Mesodermal cell (in vitro differentiated cells): ENCODE data around the gene MCF2L.

Source experiments
- H3K27ac ChIP-seq: 2 replicates; pipeline ENCODE4 v1.7.0; 2013; ENCODE audit warnings: mild to moderate bottlenecking, low read depth, low read length, moderate library complexity; ENCODE audit not compliant: severe bottlenecking
- H3K36me3 ChIP-seq: 2 replicates; pipeline ENCODE4 v1.7.1; 2013; ENCODE audit warnings: mild to moderate bottlenecking, low read length, moderate library complexity; ENCODE audit not compliant: control insufficient read depth, insufficient read depth
- H3K4me1 ChIP-seq: one replicate; pipeline ENCODE4 v1.7.1; 2013; ENCODE audit warnings: mild to moderate bottlenecking, low read length; ENCODE audit not compliant: insufficient read depth, control insufficient read depth, poor library complexity, severe bottlenecking
- H3K4me3 ChIP-seq: 2 replicates; pipeline ENCODE4 v1.7.0; 2013; ENCODE audit warnings: low read length, control low read depth, mild to moderate bottlenecking; ENCODE audit not compliant: insufficient read depth, poor library complexity, severe bottlenecking; ENCODE audit errors: extremely low read depth
- H3K9me3 ChIP-seq: 2 replicates; pipeline ENCODE4 v1.7.1; 2013; ENCODE audit warnings: mild to moderate bottlenecking, low read length, moderate library complexity; ENCODE audit not compliant: control insufficient read depth
- WGBS, 2 experiments: methylation state at CpG; one replicate each; pipeline ENCODE4 v1.1.5; 2013; ENCODE audit warnings: missing lambda C conversion rate in 2 of 2; ENCODE audit not compliant: insufficient coverage in 2 of 2; 5-methylcytosine and 5-hydroxymethylcytosine counted together

Gene MCF2L

GRCh38 chr13:113129921-113130750 is 161.1 kb downstream of the MCF2L start:
- no peaks in the 10 kb centered on the region for H3K9me3 ChIP-seq
- H3K4me3 ChIP-seq, result no peak overlapping the region
- no peaks in the 10 kb centered on the region for H3K36me3 ChIP-seq
- 94 to 95% methylated on average over 55 to 58 of the region's 60 CpGs for WGBS, 2 experiments
- H3K27ac ChIP-seq, result no peak overlapping the region
- no peaks in the 10 kb centered on the region for H3K4me1 ChIP-seq

- H3K27ac ChIP-seq, result no peak overlapping the region
- H3K36me3 ChIP-seq, result no peaks in the 10 kb centered on the region
- no peaks in the 10 kb centered on the region for H3K4me1 ChIP-seq
- WGBS, 2 experiments, result 92% methylated on average over 1 of the region's 2 CpGs; no CpG with 5 or more reads in 1 of the 2 experiments
- H3K4me3 ChIP-seq, result no peak overlapping the region
- no peaks in the 10 kb centered on the region for H3K9me3 ChIP-seq
Measured at GRCh38 chr13:113135281-113135760, 166.3 kb downstream of the MCF2L start.

- Histone ChIP-seq H3K27ac (no peak overlapping the region), H3K36me3 (no peaks in the 10 kb centered on the region), H3K9me3 (no peaks in the 10 kb centered on the region), H3K4me1 (no peaks in the 10 kb centered on the region), H3K4me3 (no peak overlapping the region)
- 82 to 84% methylated on average over 8 to 9 of the region's 11 CpGs for WGBS, 2 experiments
Measured at GRCh38 chr13:113137691-113138298, 168.8 kb downstream of the MCF2L start.

- Histone ChIP-seq H3K4me3 (no peak overlapping the region), H3K9me3 (no peaks in the 10 kb centered on the region), H3K4me1 (no peaks in the 10 kb centered on the region), H3K27ac (no peak overlapping the region), H3K36me3 (no peaks in the 10 kb centered on the region)
- 94 to 96% methylated on average over 12 to 13 of the region's 16 CpGs for WGBS, 2 experiments
Measured at GRCh38 chr13:113138792-113139551, 170.0 kb downstream of the MCF2L start.

GRCh38 chr13:113139577-113139976 is 170.6 kb downstream of the MCF2L start:
- no peaks in the 10 kb centered on the region for H3K36me3 ChIP-seq
- H3K4me3 ChIP-seq, result no peak overlapping the region
- no peaks in the 10 kb centered on the region for H3K9me3 ChIP-seq
- 87 to 90% methylated on average over 4 to 5 of the region's 5 CpGs for WGBS, 2 experiments
- H3K27ac ChIP-seq, result no peak overlapping the region
- no peaks in the 10 kb centered on the region for H3K4me1 ChIP-seq

GRCh38 chr13:113140677-113141600 is 171.9 kb downstream of the MCF2L start:
- no peak overlapping the region for H3K27ac ChIP-seq
- WGBS, 2 experiments, result 92 to 95% methylated on average over 24 to 26 of the region's 26 CpGs
- H3K4me1 ChIP-seq, result no peaks in the 10 kb centered on the region
- no peaks in the 10 kb centered on the region for H3K9me3 ChIP-seq
- no peak overlapping the region for H3K4me3 ChIP-seq
- no peaks in the 10 kb centered on the region for H3K36me3 ChIP-seq

- no peaks in the 10 kb centered on the region for H3K9me3 ChIP-seq
- H3K36me3 ChIP-seq, result no peaks in the 10 kb centered on the region
- no peak overlapping the region for H3K4me3 ChIP-seq
- WGBS, 2 experiments, result 94% methylated on average over 14 to 16 of the region's 18 CpGs
- no peaks in the 10 kb centered on the region for H3K4me1 ChIP-seq
- no peak overlapping the region for H3K27ac ChIP-seq
Measured at GRCh38 chr13:113141601-113141970, 172.6 kb downstream of the MCF2L start.

GRCh38 chr13:113142876-113143275 is 173.9 kb downstream of the MCF2L start:
- 92 to 96% methylated on average over 6 of the region's 7 CpGs for WGBS, 2 experiments
- no peaks in the 10 kb centered on the region for H3K9me3 ChIP-seq
- H3K4me3 ChIP-seq, result no peak overlapping the region
- H3K4me1 ChIP-seq, result no peaks in the 10 kb centered on the region
- no peak overlapping the region for H3K27ac ChIP-seq
- H3K36me3 ChIP-seq, result no peaks in the 10 kb centered on the region

GRCh38 chr13:113143466-113144254 is 174.6 kb downstream of the MCF2L start:
- Histone ChIP-seq H3K4me1 (no peaks in the 10 kb centered on the region), H3K27ac (no peak overlapping the region), H3K36me3 (no peaks in the 10 kb centered on the region), H3K4me3 (no peak overlapping the region), H3K9me3 (no peaks in the 10 kb centered on the region)
- 89 to 90% methylated on average over 39 of the region's 39 CpGs for WGBS, 2 experiments
